ENCODE data around the gene DHDH. TPM values are rescaled to one million over a fixed set of nuclear protein-coding genes. Genes with fewer than 3 reads are reported as not detected.
"Not testable (repeated sequence)": the region's sequence is repeated elsewhere in the genome, so short reads cannot be mapped to it uniquely, and the experiment has no call there.

DHDH gene
- total RNA-seq, 3 donors from 2014 or later (not counting 1 experiment from before 2014, with no cell fraction given) = not detected

DNA sequence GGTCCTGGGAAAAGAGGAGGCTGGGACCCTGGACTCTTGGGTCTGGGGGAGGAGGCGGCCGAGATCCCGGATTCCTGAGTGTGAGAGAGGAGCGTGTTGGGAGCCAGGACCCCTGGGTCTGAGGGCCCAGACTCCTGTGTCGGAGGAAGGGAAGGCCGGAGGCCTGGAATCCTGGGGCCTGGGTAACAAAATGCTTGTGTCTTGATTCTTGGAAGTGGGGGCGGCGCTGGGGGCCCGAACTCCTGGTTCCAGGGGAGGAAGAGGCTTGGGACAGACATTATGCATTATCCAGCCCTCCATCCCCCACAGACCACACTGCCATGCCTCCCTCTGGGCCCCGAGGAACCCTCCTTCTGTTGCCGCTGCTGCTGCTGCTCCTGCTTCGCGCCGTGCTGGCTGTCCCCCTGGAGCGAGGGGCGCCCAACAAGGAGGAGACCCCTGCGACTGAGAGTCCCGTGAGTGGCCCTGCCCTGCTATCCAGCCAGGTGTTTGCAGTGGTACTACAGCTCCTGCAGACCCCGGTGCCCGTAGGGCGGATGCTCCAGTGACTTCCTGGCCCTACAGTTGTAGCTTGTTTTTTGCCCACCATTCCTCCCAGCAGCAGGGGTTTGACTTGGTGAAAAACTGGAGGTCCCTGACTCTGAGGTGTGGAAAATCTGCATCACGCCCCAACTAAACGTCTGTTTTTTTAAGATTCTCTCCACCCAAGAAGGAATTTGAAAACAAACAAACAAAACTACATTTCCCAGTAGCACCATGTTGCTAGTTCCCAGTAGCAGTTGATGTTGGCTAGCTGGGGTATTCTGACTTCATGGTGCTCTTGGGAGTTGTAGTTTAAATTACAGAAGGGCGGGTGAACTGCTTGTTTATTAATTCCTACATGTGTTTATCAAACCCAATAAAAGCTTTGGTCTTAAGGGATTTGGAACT, 32.8 kb upstream of the DHDH start:
- Mint-ChIP-seq H3K9me3 (no peaks in the 10 kb centered on the region), H3K27ac (peak overlapping the region; percentile 92 to 97), H3K4me3 (peak overlapping the region; percentile 98), H3K4me1 (peaks cover 26 to 35% of the 10 kb centered on the region in 2 donors), H3K36me3 (no peaks in the 10 kb centered on the region), H3K27me3 (ENCODE audit: low read depth in 2 of 2) (peaks cover 0 to 9% of the 10 kb centered on the region in 2 donors)
- intact Hi-C loops (cut with micrococcal nuclease) = loop anchor here (1.0 to 5.0 kb wide), 2 partner anchors 25 to 67 kb away; partner anchors contain the start of gene FTL
- Histone ChIP-seq H3K4me1 (ENCODE audit: control insufficient read depth, insufficient read depth, low read length) (peaks cover 40% of the 10 kb centered on the region), H3K4me3 (ENCODE audit: low read length) (peak overlapping the region; percentile 88), H3K36me3 (ENCODE audit: control insufficient read depth, insufficient read depth, low read length) (peaks cover 13% of the 10 kb centered on the region), H3K9me3 (ENCODE audit: control insufficient read depth, insufficient read depth, low read length) (no peaks in the 10 kb centered on the region), H3K27ac (ENCODE audit: low read length) (peak overlapping the region; percentile 82), H3K27me3 (ENCODE audit: control insufficient read depth, insufficient read depth, low read length) (peaks cover 5% of the 10 kb centered on the region)
- ATAC-seq (peak in 1 of 3 donors; percentile 22), DNase-seq (peak in 1 of 2 donors; percentile 60)
- WGBS (ENCODE audit: insufficient coverage) = 12% methylated on average over 23 of the region's 24 CpGs
- TF ChIP-seq, protein P1, sequence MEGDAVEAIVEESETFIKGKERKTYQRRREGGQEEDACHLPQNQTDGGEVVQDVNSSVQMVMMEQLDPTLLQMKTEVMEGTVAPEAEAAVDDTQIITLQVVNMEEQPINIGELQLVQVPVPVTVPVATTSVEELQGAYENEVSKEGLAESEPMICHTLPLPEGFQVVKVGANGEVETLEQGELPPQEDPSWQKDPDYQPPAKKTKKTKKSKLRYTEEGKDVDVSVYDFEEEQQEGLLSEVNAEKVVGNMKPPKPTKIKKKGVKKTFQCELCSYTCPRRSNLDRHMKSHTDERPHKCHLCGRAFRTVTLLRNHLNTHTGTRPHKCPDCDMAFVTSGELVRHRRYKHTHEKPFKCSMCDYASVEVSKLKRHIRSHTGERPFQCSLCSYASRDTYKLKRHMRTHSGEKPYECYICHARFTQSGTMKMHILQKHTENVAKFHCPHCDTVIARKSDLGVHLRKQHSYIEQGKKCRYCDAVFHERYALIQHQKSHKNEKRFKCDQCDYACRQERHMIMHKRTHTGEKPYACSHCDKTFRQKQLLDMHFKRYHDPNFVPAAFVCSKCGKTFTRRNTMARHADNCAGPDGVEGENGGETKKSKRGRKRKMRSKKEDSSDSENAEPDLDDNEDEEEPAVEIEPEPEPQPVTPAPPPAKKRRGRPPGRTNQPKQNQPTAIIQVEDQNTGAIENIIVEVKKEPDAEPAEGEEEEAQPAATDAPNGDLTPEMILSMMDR (IDR thresholded peaks at IDR 0.05) = no peak

- peaks cover 26 to 28% of the 10 kb centered on the region in 2 donors for H3K4me1 Mint-ChIP-seq
- 94% methylated on average over 7 of the region's 7 CpGs for WGBS (ENCODE audit: insufficient coverage)
- H3K27ac Mint-ChIP-seq; H3K27me3 ChIP-seq (ENCODE audit: control insufficient read depth, insufficient read depth, low read length); H3K4me3 ChIP-seq (ENCODE audit: low read length); DNase-seq; ATAC-seq; H3K9me3 ChIP-seq (ENCODE audit: control insufficient read depth, insufficient read depth, low read length); H3K27me3 Mint-ChIP-seq (ENCODE audit: low read depth in 2 of 2); H3K36me3 Mint-ChIP-seq; H3K9me3 Mint-ChIP-seq; H3K27ac ChIP-seq (ENCODE audit: low read length): not testable (repeated sequence)
- intact Hi-C loops (cut with micrococcal nuclease) = loop anchor here (5.0 kb wide), 1 partner anchor 65 kb away; the partner anchor contains the start of gene FTL
- H3K4me3 Mint-ChIP-seq = peak overlapping the region; percentile 55
- H3K4me1 ChIP-seq (ENCODE audit: control insufficient read depth, insufficient read depth, low read length) = peaks cover 32% of the 10 kb centered on the region
- H3K36me3 ChIP-seq (ENCODE audit: control insufficient read depth, insufficient read depth, low read length) = peaks cover 18% of the 10 kb centered on the region
These were observed 31.2 kb upstream of the DHDH start for GRCh38 chr19:48902291-48902690.

DNA sequence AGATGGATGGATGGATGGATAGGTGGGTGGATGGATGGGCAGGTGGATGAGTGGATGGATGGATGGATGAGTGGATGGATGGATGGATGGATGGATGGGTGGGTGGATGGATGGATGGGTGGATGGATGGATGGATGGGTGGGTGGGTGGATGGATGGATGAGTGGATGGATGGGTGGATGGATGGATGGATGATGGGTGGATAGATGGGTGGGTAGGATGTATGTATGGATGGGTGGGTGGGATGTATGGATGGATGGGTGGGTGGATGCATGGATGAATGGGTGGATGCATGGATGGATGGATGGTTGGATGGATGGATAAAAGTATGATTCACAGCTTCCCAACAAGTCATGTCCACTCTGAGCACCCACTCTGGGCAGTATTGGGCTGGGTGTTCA, 29.7 kb upstream of the DHDH start:
- intact Hi-C loops (cut with micrococcal nuclease) = loop anchor here (5.0 kb wide), 1 partner anchor 64 kb away; the partner anchor contains the start of gene FTL
- H3K4me3 ChIP-seq (ENCODE audit: low read length); DNase-seq; H3K27ac ChIP-seq (ENCODE audit: low read length); H3K36me3 Mint-ChIP-seq; H3K9me3 Mint-ChIP-seq; H3K27me3 Mint-ChIP-seq (ENCODE audit: low read depth in 2 of 2); H3K27ac Mint-ChIP-seq; ATAC-seq; H3K9me3 ChIP-seq (ENCODE audit: control insufficient read depth, insufficient read depth, low read length); H3K27me3 ChIP-seq (ENCODE audit: control insufficient read depth, insufficient read depth, low read length); H3K4me3 Mint-ChIP-seq: not testable (repeated sequence)
- H3K4me1 Mint-ChIP-seq = peaks cover 26 to 28% of the 10 kb centered on the region in 2 donors
- peaks cover 21% of the 10 kb centered on the region for H3K36me3 ChIP-seq (ENCODE audit: control insufficient read depth, insufficient read depth, low read length)
- peaks cover 32% of the 10 kb centered on the region for H3K4me1 ChIP-seq (ENCODE audit: control insufficient read depth, insufficient read depth, low read length)

DNA sequence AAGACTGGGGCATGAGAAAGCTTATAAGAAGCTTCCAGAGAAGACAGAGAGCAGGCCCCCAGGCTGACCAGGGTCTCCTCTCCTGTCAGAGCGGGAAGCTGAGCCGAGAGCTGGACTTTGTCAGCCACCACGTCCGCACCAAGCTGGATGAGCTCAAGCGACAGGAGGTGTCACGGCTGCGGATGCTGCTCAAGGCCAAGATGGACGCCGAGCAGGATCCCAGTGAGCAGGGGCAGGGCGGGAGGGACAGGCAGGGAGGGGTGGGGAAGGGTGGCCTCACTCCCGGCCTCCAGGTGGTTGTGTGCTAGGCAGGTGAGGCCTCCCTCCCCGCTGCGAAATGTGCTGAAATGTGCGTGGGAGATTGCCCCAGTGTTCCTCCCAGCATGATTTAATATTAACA, 27.8 kb upstream of the DHDH start:
- no peaks in the 10 kb centered on the region for H3K9me3 ChIP-seq (ENCODE audit: control insufficient read depth, insufficient read depth, low read length)
- ATAC-seq (no peak), DNase-seq (no peak)
- Mint-ChIP-seq H3K27me3 (ENCODE audit: low read depth in 2 of 2) (no peaks in the 10 kb centered on the region), H3K9me3 (no peaks in the 10 kb centered on the region), H3K4me1 (peaks cover 13 to 14% of the 10 kb centered on the region in 2 donors), H3K36me3 (no peaks in the 10 kb centered on the region), H3K27ac (no peak overlapping the region), H3K4me3 (no peak overlapping the region)
- H3K27ac ChIP-seq (ENCODE audit: low read length) = no peak overlapping the region
- no peak overlapping the region for H3K4me3 ChIP-seq (ENCODE audit: low read length)
- peaks cover 29% of the 10 kb centered on the region for H3K36me3 ChIP-seq (ENCODE audit: control insufficient read depth, insufficient read depth, low read length)
- H3K4me1 ChIP-seq (ENCODE audit: control insufficient read depth, insufficient read depth, low read length) = peaks cover 21% of the 10 kb centered on the region
- 99% methylated on average over 11 of the region's 14 CpGs for WGBS (ENCODE audit: insufficient coverage)
- TF ChIP-seq, protein P1 (IDR thresholded peaks at IDR 0.05) = no peak
- intact Hi-C loops (cut with micrococcal nuclease) = no loop called here
- H3K27me3 ChIP-seq (ENCODE audit: control insufficient read depth, insufficient read depth, low read length) = no peaks in the 10 kb centered on the region
